Peyer's patch (tissue), 4 donors: ENCODE data around the gene GAB1.

ENCODE experiments used
- CTCF ChIP-seq, 6 experiments: fragments of 450-650 bp in 4 of 6; fragments of 200-600 bp in 2 of 6; sonication (generic) in 1 of 6; IDR thresholded peaks; one replicate each; pipeline ENCODE4 v1.5.1; 2017 to 2019; ENCODE audit warnings: antibody characterized with exemption in 6 of 6, mild to moderate bottlenecking in 3 of 6, moderate library complexity in 1 of 6
- POLR2A ChIP-seq, 2 donors: fragments of 450-650 bp; IDR thresholded peaks; one replicate each; pipeline ENCODE4 v1.5.1; 2017; ENCODE audit warnings: antibody characterized with exemption in 2 of 2, mild to moderate bottlenecking in 2 of 2, moderate library complexity in 2 of 2

GRCh38 chr4:143347484-143348111, 10.9 kb downstream of the GAB1 start:
- TF ChIP-seq CTCF (IDR thresholded peaks at IDR 0.05) = no peak
- no peak for TF ChIP-seq POLR2A (IDR thresholded peaks at IDR 0.05)
